Testis (tissue), 2 donors: Measurements from ENCODE around the gene COL2A1.

Source experiments
- CTCF ChIP-seq, 3 experiments: fragments of 450-650 bp in 2 of 3; fragments of 200-600 bp in 1 of 3; sonication (generic) in 1 of 3; IDR thresholded peaks; one replicate each; pipeline ENCODE4 v1.5.1; 2016 to 2019; ENCODE audit warnings: antibody characterized with exemption in 3 of 3, mild to moderate bottlenecking in 2 of 3, moderate library complexity in 1 of 3
- POLR2A ChIP-seq: fragments of 450-650 bp; IDR thresholded peaks from one replicate; pipeline ENCODE4 v1.6.1; 2017; ENCODE audit warnings: antibody characterized with exemption, mild to moderate bottlenecking, moderate library complexity

GRCh38 chr12:47992776-47993175 lies 11.5 kb downstream of the COL2A1 start:
- TF ChIP-seq CTCF (IDR thresholded peaks at IDR 0.05) = no peak
- TF ChIP-seq POLR2A = no peak
